ENCODE data around the gene SMNDC1. TPM values are rescaled to one million over a fixed set of nuclear protein-coding genes. Genes with fewer than 3 reads are reported as not detected.

Gene SMNDC1
- total RNA-seq, 4 donors from 2014 or later = 9.7 to 17.0 (median 13.1) TPM

DNA sequence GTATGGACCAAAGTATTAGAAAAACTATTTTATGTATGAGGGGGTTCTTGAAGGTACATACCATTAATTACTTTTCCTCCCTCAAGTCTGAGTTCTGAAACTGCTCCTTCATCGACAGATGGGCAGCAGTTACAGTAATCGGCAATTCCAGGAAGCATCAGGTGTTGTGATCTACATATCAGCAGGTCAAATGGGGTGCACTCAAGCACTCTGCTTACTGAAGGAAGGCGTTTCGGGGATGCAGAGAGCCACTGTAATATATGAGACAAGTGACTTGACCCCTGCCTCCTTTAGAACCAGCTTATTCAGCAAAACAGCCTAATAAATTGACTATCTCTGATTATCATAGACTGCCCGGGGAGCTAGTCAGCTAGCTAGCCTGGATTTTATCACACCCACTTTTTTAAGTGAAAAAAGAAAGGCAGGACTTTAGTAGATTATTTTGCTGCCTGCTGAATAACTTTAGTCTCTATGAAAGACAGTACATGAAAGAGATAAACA, 4.2 kb downstream of the SMNDC1 start:
- peaks cover 40 to 80% (median 70%) of the 10 kb centered on the region in 4 donors for H3K4me1 ChIP-seq
- H3K9me3 ChIP-seq = no peaks in the 10 kb centered on the region
- DNase-seq (ENCODE audit: extremely low spot score) = no peak
- intact Hi-C loops (cut with DNase I) = no loop called here
- peaks cover 34 to 77% (median 60%) of the 10 kb centered on the region in 4 donors for H3K36me3 ChIP-seq
- H3K27ac ChIP-seq (replicated peaks in 1 of 4) = peak overlapping the region in 2 of 4 donors; percentile 9 to 13
- no peak for TF ChIP-seq POLR2A (IDR thresholded peaks at IDR 0.05; ENCODE audit: low read depth)
- no peak for TF ChIP-seq POLR2AphosphoS5 (IDR thresholded peaks at IDR 0.05)
- no peak for TF ChIP-seq EP300 (IDR thresholded peaks at IDR 0.05)
- TF ChIP-seq, protein P1, sequence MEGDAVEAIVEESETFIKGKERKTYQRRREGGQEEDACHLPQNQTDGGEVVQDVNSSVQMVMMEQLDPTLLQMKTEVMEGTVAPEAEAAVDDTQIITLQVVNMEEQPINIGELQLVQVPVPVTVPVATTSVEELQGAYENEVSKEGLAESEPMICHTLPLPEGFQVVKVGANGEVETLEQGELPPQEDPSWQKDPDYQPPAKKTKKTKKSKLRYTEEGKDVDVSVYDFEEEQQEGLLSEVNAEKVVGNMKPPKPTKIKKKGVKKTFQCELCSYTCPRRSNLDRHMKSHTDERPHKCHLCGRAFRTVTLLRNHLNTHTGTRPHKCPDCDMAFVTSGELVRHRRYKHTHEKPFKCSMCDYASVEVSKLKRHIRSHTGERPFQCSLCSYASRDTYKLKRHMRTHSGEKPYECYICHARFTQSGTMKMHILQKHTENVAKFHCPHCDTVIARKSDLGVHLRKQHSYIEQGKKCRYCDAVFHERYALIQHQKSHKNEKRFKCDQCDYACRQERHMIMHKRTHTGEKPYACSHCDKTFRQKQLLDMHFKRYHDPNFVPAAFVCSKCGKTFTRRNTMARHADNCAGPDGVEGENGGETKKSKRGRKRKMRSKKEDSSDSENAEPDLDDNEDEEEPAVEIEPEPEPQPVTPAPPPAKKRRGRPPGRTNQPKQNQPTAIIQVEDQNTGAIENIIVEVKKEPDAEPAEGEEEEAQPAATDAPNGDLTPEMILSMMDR (IDR thresholded peaks at IDR 0.05) = no peak
- no peak overlapping the region for H3K4me3 ChIP-seq
- H3K27me3 ChIP-seq = no peaks in the 10 kb centered on the region
- WGBS = 68% methylated on average over 5 of the region's 5 CpGs

DNA sequence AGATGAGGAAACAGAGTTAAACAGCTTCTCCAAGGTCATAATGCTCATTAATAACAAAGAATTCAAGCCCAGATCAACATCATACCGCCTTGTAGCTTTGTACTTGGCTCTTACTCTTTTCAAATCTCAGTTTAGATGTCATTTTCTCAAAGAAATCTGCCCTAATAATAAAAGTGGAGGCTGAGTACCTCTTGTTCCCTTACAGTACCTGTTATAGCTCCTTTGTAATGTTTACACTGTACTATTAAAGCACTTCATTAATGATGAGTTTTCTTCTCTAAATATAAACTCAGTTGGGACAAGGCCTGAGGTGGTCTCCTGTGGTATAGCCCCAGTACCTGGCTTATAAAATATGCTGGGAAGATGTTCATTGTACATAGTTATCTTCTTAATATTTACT, 7.8 kb downstream of the SMNDC1 start:
- no peak for DNase-seq (ENCODE audit: extremely low spot score)
- Histone ChIP-seq H3K4me1 (peaks cover 24 to 61% (median 57%) of the 10 kb centered on the region in 4 donors), H3K36me3 (peaks cover 46 to 95% (median 75%) of the 10 kb centered on the region in 4 donors), H3K9me3 (no peaks in the 10 kb centered on the region), H3K27me3 (no peaks in the 10 kb centered on the region), H3K4me3 (no peak overlapping the region), H3K27ac (replicated peaks in 1 of 4) (peak overlapping the region in 3 of 4 donors; percentile 7 to 69 (median 40))
- no peak for TF ChIP-seq POLR2A (IDR thresholded peaks at IDR 0.05; ENCODE audit: low read depth)
- TF ChIP-seq POLR2AphosphoS5 (IDR thresholded peaks at IDR 0.05) = no peak
- TF ChIP-seq, protein P1 (IDR thresholded peaks at IDR 0.05) = no peak
- TF ChIP-seq EP300 (IDR thresholded peaks at IDR 0.05) = no peak
- 88% methylated on average over 1 of the region's 1 CpG for WGBS
- intact Hi-C loops (cut with DNase I) = loop anchor here (10.0 kb wide), 1 partner anchor 412 kb away; no protein-coding TSS in a partner anchor

DNA sequence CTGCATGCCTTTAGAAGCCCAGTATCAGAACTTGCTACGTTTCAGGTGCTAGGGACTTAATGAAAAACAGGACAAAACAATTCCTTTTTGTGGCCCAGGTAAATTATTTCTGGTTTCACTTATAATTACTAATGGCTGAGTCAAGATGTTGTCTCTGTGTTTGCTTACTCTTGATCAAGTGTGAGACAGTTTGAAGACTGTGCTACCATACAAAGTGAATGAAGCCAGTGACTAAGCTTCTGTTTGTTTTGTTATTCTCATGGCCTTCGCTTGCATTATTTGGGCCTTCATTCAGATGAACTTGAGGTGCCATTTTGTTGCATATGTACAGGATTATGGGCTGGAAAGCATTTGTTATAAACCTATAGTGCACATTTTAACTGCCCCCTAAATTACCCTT, 17.9 kb downstream of the SMNDC1 start:
- intact Hi-C loops (cut with DNase I) = no loop called here
- H3K4me1 ChIP-seq = peaks cover 0 to 13% (median 6%) of the 10 kb centered on the region in 4 donors
- TF ChIP-seq POLR2A (IDR thresholded peaks at IDR 0.05; ENCODE audit: low read depth) (no peak), EP300 (IDR thresholded peaks at IDR 0.05) (no peak), POLR2AphosphoS5 (IDR thresholded peaks at IDR 0.05) (no peak)
- TF ChIP-seq, protein P1 (IDR thresholded peaks at IDR 0.05) = no peak
- H3K27me3 ChIP-seq = no peaks in the 10 kb centered on the region
- no peak overlapping the region for H3K27ac ChIP-seq (replicated peaks in 1 of 4)
- no peak for DNase-seq (ENCODE audit: extremely low spot score)
- no peaks in the 10 kb centered on the region for H3K9me3 ChIP-seq
- peaks cover 28 to 76% (median 56%) of the 10 kb centered on the region in 4 donors for H3K36me3 ChIP-seq
- no peak overlapping the region for H3K4me3 ChIP-seq
- WGBS = 89% methylated on average over 2 of the region's 2 CpGs

DNA sequence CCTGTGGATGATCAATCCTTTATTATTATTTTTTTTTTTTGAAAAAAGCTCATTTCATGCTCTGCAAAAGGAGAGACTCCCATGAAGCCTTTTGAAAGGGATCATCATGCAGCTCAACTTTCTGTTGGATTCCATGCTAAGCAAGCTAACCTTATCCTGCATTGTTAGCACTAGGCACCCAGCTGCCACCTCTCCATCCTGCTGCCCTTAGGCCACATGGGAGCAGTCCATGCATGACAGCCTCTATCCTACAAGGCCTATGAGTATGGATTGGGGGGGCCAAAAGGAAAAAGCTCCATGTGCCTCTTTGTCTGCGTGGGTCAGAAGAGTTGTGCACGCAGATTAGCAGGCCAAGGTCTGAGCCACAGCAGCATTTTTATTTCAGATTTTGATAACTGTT, 19.2 kb downstream of the SMNDC1 start:
- 90% methylated on average over 2 of the region's 2 CpGs for WGBS
- intact Hi-C loops (cut with DNase I) = no loop called here
- peaks cover 0 to 15% (median 7%) of the 10 kb centered on the region in 4 donors for H3K4me1 ChIP-seq
- TF ChIP-seq POLR2A (IDR thresholded peaks at IDR 0.05; ENCODE audit: low read depth) = no peak
- TF ChIP-seq POLR2AphosphoS5 (IDR thresholded peaks at IDR 0.05) = peak in 1 of 2 donors; percentile 7
- no peaks in the 10 kb centered on the region for H3K9me3 ChIP-seq
- peaks cover 28 to 73% (median 51%) of the 10 kb centered on the region in 4 donors for H3K36me3 ChIP-seq
- H3K4me3 ChIP-seq = no peak overlapping the region
- no peak for DNase-seq (ENCODE audit: extremely low spot score)
- H3K27me3 ChIP-seq = no peaks in the 10 kb centered on the region
- H3K27ac ChIP-seq (replicated peaks in 1 of 4) = no peak overlapping the region

DNA sequence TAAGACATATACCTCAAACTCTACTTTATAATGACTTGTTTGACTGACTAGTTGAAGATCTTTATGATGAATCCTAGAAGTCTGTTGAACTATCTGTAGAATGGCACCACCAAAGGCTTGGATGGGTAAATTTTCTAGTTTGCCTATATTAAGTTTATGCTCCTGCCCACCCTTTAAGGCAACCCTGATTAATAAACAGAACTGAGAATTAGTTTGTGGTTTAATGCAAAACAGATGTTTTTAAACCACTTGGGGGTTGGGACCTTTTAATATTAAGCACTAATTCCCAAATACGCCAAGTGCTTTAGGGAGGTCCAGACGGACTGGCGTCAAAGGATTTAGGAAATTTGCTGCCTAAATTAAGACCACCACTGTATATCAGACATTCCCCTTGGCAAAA, 20.5 kb downstream of the SMNDC1 start:
- Histone ChIP-seq H3K27ac (replicated peaks in 1 of 4) (no peak overlapping the region), H3K27me3 (no peaks in the 10 kb centered on the region), H3K4me1 (peaks cover 7 to 25% (median 15%) of the 10 kb centered on the region in 4 donors), H3K36me3 (peaks cover 28 to 73% (median 51%) of the 10 kb centered on the region in 4 donors), H3K4me3 (no peak overlapping the region), H3K9me3 (no peaks in the 10 kb centered on the region)
- intact Hi-C loops (cut with DNase I) = no loop called here
- WGBS = 90% methylated on average over 3 of the region's 3 CpGs
- no peak for DNase-seq (ENCODE audit: extremely low spot score)
- no peak for TF ChIP-seq POLR2AphosphoS5 (IDR thresholded peaks at IDR 0.05)
- no peak for TF ChIP-seq POLR2A (IDR thresholded peaks at IDR 0.05; ENCODE audit: low read depth)
- TF ChIP-seq, protein P1 (IDR thresholded peaks at IDR 0.05) = no peak
- TF ChIP-seq EP300 (IDR thresholded peaks at IDR 0.05) = no peak

Measured in esophagus muscularis mucosa (tissue), 4 donors.